Lung (tissue), 12 donors: ENCODE measurements around the gene CASZ1. TPM values are rescaled to one million over a fixed set of nuclear protein-coding genes. Genes with fewer than 3 reads are reported as not detected.

Experiments used
- ATAC-seq: fragments of 200-7000 bp; cut with Tn5 transposase; one replicate; pipeline ENCODE4 v1.9.1; 2020; ENCODE audit warnings: moderate number of reproducible peaks; ENCODE audit not compliant: insufficient read depth, low FRiP score
- DNase-seq, 3 donors: peaks; one replicate each; pipeline ENCODE4 v3.0.0-alpha.2; 2013 to 2017
- H3K27ac ChIP-seq, 2 donors: one replicate each; pipeline ENCODE4 v1.5.1; 2013; ENCODE audit warnings: mild to moderate bottlenecking in 2 of 2, moderate library complexity in 2 of 2, control low read depth in 1 of 2, inconsistent platforms in 1 of 2, low read depth in 1 of 2, low read length in 1 of 2
- H3K27me3 ChIP-seq, 3 donors: one replicate each; pipeline ENCODE4 v1.5.1; 2013; ENCODE audit warnings: low read length in 2 of 3; ENCODE audit not compliant: control insufficient read depth in 3 of 3, insufficient read depth in 3 of 3
- H3K36me3 ChIP-seq, 4 donors: one replicate each; pipeline ENCODE4 v1.5.1; 2013; ENCODE audit warnings: low read length in 4 of 4, mild to moderate bottlenecking in 1 of 4, moderate library complexity in 1 of 4; ENCODE audit not compliant: control insufficient read depth in 4 of 4, insufficient read depth in 4 of 4
- H3K4me1 ChIP-seq, 5 donors: one replicate each; pipeline ENCODE4 v1.5.1; 2013; ENCODE audit warnings: low read length in 5 of 5, mild to moderate bottlenecking in 2 of 5, moderate library complexity in 1 of 5; ENCODE audit not compliant: control insufficient read depth in 5 of 5, insufficient read depth in 5 of 5
- H3K4me3 ChIP-seq: one replicate; pipeline ENCODE4 v1.5.1; 2013; ENCODE audit warnings: mild to moderate bottlenecking, control low read depth, moderate library complexity
- H3K9ac ChIP-seq, 2 donors: one replicate each; pipeline ENCODE4 v1.5.1; 2013; ENCODE audit warnings: low read length in 2 of 2, control low read depth in 1 of 2; ENCODE audit not compliant: insufficient read depth in 1 of 2
- H3K9me3 ChIP-seq, 4 donors: one replicate each; pipeline ENCODE4 v1.5.1; 2013; ENCODE audit warnings: low read length in 3 of 4, mild to moderate bottlenecking in 1 of 4, moderate library complexity in 1 of 4; ENCODE audit not compliant: control insufficient read depth in 4 of 4, insufficient read depth in 3 of 4
- WGBS, 2 donors: extraction: QIAGEN DNeasy Blood & Tissue Kit; methylation state at CpG; one replicate each; pipeline ENCODE4 v1.1.7; 2013; 5-methylcytosine and 5-hydroxymethylcytosine counted together
- polyA plus RNA-seq, 2 donors: library from polyadenylated mRNA; stranded (reverse); fragments of 200-250 nt; gene quantifications; one replicate each; pipeline ENCODE4 v1.2.1, GENCODE V29; 2013
- total RNA-seq, 2 donors: library from RNA; depleted of rRNA in 1 of 2; stranded (reverse); fragments of >200 nt in 1 of 2; gene quantifications; one replicate each; pipeline ENCODE4 v1.2.1, GENCODE V29; 2014 to 2021
- TF ChIP-seq, protein P1 (sequence below): IDR thresholded peaks from 2 replicates; pipeline ENCODE4 v1.5.1; 2012; ENCODE audit warnings: mild to moderate bottlenecking; ENCODE audit errors: control extremely low read depth, extremely low read depth
- donor health status: control.
- donor health status: control.
- donor health status: Bipolar disorder and iron deficiency.
- donor health status: healthy.
- donor health status: DM: yes; HTN: yes; CAD: no.

CASZ1 gene
- total and polyA plus RNA-seq, 4 donors, result 10.3 to 69.9 (median 40.5) TPM

DNA sequence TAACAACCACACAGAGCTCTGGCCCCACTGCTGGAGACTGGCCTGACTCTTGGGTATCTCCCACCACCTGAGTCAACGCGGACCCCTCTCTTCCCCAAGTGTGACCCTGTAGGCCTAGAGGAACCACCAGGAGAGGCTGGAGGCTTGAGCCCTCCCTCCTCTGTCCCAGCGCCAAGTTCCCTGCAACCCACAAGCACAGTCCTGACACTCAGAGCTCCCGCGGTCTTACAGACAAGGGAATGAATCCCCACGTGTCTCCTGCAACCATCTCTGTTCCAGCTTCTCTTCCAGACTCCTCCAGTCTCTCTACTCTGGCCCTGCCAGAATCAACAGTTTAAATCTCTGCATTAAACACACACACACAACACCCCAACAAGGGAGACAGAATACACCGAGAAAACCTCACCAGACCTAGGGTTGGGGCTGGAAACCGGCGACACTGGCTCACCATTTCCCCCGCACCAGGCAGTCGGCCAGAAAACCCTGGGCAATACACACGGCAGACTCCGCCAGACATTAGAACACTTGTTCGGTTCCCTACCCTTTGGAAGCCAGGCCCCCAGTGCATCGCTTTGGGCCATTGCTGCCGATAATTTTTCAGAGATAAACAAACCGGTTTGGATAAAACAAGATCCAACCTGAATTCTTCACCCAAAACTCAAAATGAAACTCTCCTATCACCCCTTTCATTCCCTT lies 21.7 kb downstream of the CASZ1 start:
- no peak overlapping the region for H3K9ac ChIP-seq
- 82 to 92% methylated on average over 17 of the region's 17 CpGs for WGBS, 2 donors
- H3K9me3 ChIP-seq, result no peaks in the 10 kb centered on the region
- peaks cover 0 to 6% (median 2%) of the 10 kb centered on the region in 5 donors for H3K4me1 ChIP-seq
- H3K27me3 ChIP-seq, result no peaks in the 10 kb centered on the region
- H3K36me3 ChIP-seq, result no peaks in the 10 kb centered on the region
- H3K27ac ChIP-seq, result peak overlapping the region in 1 of 2 donors; percentile 4
- ATAC-seq (no peak), DNase-seq (no peak)
- TF ChIP-seq, protein P1, sequence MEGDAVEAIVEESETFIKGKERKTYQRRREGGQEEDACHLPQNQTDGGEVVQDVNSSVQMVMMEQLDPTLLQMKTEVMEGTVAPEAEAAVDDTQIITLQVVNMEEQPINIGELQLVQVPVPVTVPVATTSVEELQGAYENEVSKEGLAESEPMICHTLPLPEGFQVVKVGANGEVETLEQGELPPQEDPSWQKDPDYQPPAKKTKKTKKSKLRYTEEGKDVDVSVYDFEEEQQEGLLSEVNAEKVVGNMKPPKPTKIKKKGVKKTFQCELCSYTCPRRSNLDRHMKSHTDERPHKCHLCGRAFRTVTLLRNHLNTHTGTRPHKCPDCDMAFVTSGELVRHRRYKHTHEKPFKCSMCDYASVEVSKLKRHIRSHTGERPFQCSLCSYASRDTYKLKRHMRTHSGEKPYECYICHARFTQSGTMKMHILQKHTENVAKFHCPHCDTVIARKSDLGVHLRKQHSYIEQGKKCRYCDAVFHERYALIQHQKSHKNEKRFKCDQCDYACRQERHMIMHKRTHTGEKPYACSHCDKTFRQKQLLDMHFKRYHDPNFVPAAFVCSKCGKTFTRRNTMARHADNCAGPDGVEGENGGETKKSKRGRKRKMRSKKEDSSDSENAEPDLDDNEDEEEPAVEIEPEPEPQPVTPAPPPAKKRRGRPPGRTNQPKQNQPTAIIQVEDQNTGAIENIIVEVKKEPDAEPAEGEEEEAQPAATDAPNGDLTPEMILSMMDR, result no peak
- H3K4me3 ChIP-seq, result no peak overlapping the region

DNA sequence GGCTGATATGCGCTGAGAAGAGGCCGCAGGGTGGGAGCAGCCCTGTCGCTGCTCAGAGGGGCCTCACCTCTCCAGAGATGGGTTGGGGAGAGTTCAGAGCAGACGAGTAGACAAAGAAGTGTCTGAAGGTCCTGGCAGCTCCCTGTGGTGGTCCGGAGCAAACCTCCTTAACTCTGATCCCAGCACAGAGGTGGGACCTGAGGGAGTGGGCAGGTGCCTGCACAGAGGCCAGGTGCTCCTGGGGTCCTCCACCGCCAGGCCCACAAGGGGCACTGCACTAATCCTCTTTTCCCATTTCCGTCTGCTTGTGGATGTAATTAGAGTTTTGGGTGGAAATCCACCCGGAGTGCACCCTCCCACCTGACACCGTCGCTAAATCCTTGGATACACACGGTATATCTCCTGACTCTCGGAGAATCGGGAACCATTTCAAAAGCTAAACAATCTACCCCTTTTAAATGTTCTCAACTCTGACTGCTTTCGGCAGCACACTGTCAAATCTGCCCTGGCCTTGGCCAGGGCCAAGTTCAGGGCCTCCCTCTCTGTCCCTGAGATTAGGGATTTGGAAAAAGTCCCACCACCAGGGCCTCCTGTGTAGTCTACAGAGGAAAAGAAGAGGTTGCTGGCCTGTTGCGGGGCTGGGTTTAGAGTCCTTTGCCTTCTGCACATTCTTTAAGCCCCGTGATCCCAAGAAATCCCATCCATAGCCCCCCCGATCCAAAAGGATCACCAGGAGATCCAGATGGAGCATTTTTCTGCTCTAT lies 22.4 kb downstream of the CASZ1 start:
- TF ChIP-seq, protein P1, result no peak
- Histone ChIP-seq H3K36me3 (no peaks in the 10 kb centered on the region), H3K4me1 (peaks cover 0 to 6% (median 0%) of the 10 kb centered on the region in 5 donors), H3K27me3 (no peaks in the 10 kb centered on the region), H3K9ac (no peak overlapping the region), H3K9me3 (no peaks in the 10 kb centered on the region), H3K27ac (peak overlapping the region in 1 of 2 donors; percentile 4), H3K4me3 (no peak overlapping the region)
- 91 to 93% methylated on average over 17 of the region's 17 CpGs for WGBS, 2 donors
- DNase-seq, result no peak
- no peak for ATAC-seq

DNA sequence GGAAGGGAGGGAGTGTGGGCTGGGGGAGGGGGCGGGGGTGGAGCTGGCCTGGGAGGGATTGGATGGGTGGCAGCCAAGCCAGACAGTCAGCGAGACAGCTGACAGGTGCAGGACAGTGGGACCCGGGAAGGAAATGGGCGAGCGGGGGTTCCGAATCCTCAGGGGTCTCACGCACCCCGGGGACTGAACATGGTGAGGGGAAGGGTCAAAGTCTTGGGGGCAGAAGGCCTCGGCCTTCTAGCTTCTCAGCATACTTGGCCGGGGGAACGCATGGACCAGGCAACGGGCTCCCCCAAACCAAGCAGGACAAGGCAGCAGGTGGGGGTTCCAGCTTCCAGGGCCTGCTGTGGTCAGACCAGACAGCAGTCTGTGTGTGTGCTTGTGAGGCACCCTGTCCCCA lies 23.1 kb downstream of the CASZ1 start:
- Histone ChIP-seq H3K4me3 (no peak overlapping the region), H3K27me3 (no peaks in the 10 kb centered on the region), H3K9me3 (no peaks in the 10 kb centered on the region), H3K9ac (no peak overlapping the region), H3K27ac (no peak overlapping the region), H3K36me3 (no peaks in the 10 kb centered on the region), H3K4me1 (peaks cover 0 to 6% (median 0%) of the 10 kb centered on the region in 5 donors)
- TF ChIP-seq, protein P1, result no peak
- WGBS, 2 donors, result 82 to 85% methylated on average over 10 to 12 of the region's 12 CpGs
- DNase-seq (no peak), ATAC-seq (no peak)
